IPS-20b (cell line): ENCODE data around the gene SLC9A8.
"Not testable (repeated sequence)": the region's sequence is repeated elsewhere in the genome, so short reads cannot be mapped to it uniquely, and the experiment has no call there.

Experiments used
- H3K27ac ChIP-seq: one replicate; pipeline ENCODE4 v1.5.1; 2013; ENCODE audit warnings: low read length
- H3K27me3 ChIP-seq: 2 replicates; pipeline ENCODE4 v1.6.1; 2013; ENCODE audit warnings: mild to moderate bottlenecking, low read length, inconsistent platforms; ENCODE audit not compliant: insufficient read depth
- H3K36me3 ChIP-seq: 2 replicates; pipeline ENCODE4 v1.6.1; 2013; ENCODE audit warnings: low read depth, mild to moderate bottlenecking, inconsistent platforms, low read length, moderate library complexity; ENCODE audit not compliant: insufficient read depth
- H3K4me1 ChIP-seq: 2 replicates; pipeline ENCODE4 v1.6.1; 2013; ENCODE audit warnings: mild to moderate bottlenecking, control low read depth, inconsistent platforms, low read length, moderate library complexity; ENCODE audit not compliant: insufficient read depth
- H3K4me3 ChIP-seq: 2 replicates; pipeline ENCODE4 v1.5.1; 2013; ENCODE audit warnings: mild to moderate bottlenecking, low read length, inconsistent platforms
- H3K9ac ChIP-seq: 2 replicates; pipeline ENCODE4 v1.6.1; 2013; ENCODE audit warnings: low read depth, mild to moderate bottlenecking, inconsistent platforms, low read length, moderate library complexity
- H3K9me3 ChIP-seq: 2 replicates; pipeline ENCODE4 v1.6.1; 2013; ENCODE audit warnings: mild to moderate bottlenecking, low read depth, low read length, inconsistent platforms; ENCODE audit not compliant: insufficient read depth

The SLC9A8 gene

DNA sequence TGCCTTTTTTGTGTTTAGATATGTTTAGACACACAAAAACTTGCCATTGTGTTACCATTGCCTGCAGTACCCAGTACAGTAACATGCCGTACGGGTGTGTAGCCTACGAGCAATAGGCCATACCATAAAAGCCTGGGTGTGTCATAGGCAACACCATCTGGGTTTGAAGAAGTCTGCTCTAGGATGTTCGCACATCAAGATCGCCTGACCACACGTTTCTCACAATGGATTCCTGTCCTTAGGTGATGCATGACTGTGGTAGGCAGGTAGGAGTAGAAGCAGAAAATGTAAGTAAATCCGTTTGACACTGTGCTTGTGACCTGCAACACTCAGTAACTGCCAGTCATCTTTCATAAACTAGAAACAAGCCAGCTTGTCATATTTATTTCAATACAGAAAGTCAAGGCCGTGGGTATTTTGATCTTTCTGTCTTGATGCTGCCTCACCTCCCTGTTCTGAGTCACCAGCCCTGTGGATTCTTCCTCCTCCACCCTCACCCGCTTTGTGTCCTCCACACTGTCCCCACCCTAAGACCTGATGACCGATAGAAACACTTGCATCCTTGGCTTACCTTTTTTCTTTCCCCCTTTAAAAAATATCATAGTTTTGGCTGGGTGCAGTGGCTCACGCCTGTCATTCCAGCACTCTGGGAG lies 7.3 kb upstream of the SLC9A8 start:
- H3K36me3 ChIP-seq, H3K4me3 ChIP-seq, H3K27ac ChIP-seq, H3K9ac ChIP-seq, H3K4me1 ChIP-seq, H3K9me3 ChIP-seq, H3K27me3 ChIP-seq: not testable (repeated sequence)

DNA sequence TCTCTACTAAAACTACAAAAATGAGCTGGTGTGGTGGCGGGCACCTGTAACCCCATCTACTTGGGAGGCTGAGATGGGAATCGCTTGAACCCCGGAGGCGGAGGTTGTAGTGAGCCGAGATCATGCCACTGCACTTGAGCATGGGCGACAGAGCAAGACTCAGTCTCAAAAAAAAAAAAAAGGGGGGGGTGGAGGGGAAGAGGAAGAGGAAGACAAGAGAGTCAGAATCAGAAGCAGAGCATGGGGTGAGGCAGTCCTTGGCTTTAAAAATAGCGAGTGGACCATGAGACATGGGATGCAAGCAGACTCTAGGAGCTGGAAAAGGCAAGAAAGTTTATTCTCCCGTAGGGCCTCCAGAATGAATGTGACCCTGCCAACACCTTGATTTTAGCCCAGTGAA lies 3.9 kb upstream of the SLC9A8 start:
- Histone ChIP-seq H3K4me3 (no peak overlapping the region), H3K27ac (no peak overlapping the region), H3K9me3 (no peaks in the 10 kb centered on the region), H3K27me3 (no peaks in the 10 kb centered on the region), H3K36me3 (no peaks in the 10 kb centered on the region), H3K4me1 (no peaks in the 10 kb centered on the region), H3K9ac (no peak overlapping the region)

DNA sequence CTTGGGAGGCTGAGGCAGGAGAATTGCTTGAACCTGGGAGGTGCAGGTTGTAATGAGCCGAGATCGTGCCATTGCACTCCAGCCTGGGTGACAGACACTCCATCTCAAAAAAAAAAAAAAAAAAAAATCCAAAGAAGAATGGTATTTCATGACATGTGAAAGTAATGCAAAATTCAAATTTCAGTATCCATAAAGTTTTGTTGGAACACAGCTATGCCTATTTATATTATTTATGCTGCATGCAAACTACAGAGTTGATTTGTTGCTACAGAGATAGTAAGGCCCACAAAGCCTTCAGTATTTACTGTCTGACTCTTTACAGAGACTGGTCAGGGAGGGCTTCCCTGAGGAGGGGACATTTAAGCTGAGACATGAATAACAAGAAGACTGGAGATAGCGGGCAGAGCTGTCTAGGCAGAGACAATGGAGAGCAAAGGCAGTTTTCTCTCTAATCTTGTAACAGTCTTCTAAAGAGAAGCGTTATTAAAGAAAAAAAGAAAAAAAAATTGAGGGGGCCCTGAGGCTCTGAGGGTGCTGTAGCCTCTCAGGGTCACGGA lies 2.7 kb upstream of the SLC9A8 start:
- H3K9me3 ChIP-seq: no peaks in the 10 kb centered on the region
- H3K9ac ChIP-seq: no peak overlapping the region
- no peaks in the 10 kb centered on the region for H3K27me3 ChIP-seq
- H3K27ac ChIP-seq: no peak overlapping the region
- no peaks in the 10 kb centered on the region for H3K4me1 ChIP-seq
- no peak overlapping the region for H3K4me3 ChIP-seq
- peaks cover 2% of the 10 kb centered on the region; the same call in 1 of the 2 replicates for H3K36me3 ChIP-seq

DNA sequence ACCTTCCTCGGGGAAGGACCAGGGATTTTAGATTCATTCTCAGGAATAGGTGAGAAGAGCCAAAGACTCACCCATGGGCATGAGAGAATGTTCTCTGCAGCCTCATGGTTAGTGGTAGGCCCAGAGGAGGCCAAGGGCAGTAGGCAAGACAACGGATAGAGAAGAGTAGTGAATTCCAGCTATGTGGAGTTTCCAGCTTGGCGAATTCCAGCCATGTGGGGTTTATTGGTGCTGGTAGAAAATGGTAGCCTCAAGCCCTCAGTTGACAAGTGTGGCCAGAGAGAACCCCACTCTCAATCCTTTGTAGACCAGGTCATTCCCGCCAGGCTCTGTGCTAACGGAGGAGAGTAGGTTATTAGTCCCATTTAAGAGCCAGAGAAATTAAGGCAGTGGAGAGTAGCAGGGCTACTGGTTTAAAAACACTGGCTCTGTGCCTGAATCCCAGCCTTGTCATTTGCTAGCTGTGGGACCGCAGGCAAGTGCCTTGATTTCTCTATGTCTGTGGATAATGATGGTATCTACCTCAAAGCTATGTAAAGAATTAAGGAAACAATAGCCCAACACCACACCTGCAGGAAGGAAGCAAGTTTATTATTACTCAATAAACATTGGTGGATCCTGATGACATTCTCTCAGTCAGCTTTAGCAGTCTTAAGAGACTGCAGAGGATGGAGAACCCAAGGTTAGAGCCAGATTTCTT lies 2.0 kb upstream of the SLC9A8 start:
- no peaks in the 10 kb centered on the region for H3K9me3 ChIP-seq
- peaks cover 6% of the 10 kb centered on the region; the same call in 1 of the 2 replicates for H3K36me3 ChIP-seq
- H3K27me3 ChIP-seq: no peaks in the 10 kb centered on the region
- H3K4me1 ChIP-seq: no peaks in the 10 kb centered on the region
- H3K9ac ChIP-seq: no peak overlapping the region
- no peak overlapping the region for H3K27ac ChIP-seq
- no peak overlapping the region for H3K4me3 ChIP-seq

DNA sequence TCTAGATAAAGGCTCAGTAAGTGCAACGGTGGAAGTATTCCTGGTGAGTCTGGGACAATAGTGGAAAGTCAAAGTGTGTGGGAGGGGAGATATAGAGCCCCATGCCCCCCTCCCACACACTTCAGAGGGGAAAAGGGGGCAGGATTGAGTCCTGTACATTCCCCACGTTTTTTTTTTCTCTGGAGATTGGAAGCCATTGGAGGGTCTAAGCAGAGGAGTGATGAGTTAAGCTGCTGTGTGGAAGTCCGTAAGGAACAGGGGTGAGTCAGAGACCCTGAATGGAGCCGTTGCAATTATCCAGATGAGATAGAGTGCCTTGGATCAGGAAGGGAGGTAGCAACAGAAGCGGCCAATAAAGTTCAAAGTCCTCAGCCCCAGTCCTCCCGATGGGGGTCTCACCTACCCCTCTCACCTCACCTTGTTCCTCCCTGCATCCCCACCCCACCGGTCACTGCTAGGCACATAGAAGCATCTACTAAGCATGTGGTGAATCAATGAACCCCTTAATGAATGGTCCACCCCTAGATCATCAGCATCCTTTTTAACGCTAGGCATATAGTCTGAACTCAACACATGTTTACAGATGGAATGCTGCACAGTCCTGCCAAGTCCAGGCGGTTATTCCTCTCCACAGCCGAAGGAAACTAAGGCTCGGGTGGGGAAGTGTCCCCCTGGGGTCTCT lies 662 bp upstream of the SLC9A8 start:
- Histone ChIP-seq H3K4me3 (peak overlapping the region; percentile 92), H3K4me1 (no peaks in the 10 kb centered on the region), H3K36me3 (peaks cover 10% of the 10 kb centered on the region; the same call in 1 of the 2 replicates), H3K27me3 (no peaks in the 10 kb centered on the region), H3K9ac (peak overlapping the region; percentile 95), H3K9me3 (no peaks in the 10 kb centered on the region), H3K27ac (peak overlapping the region; percentile 62)

DNA sequence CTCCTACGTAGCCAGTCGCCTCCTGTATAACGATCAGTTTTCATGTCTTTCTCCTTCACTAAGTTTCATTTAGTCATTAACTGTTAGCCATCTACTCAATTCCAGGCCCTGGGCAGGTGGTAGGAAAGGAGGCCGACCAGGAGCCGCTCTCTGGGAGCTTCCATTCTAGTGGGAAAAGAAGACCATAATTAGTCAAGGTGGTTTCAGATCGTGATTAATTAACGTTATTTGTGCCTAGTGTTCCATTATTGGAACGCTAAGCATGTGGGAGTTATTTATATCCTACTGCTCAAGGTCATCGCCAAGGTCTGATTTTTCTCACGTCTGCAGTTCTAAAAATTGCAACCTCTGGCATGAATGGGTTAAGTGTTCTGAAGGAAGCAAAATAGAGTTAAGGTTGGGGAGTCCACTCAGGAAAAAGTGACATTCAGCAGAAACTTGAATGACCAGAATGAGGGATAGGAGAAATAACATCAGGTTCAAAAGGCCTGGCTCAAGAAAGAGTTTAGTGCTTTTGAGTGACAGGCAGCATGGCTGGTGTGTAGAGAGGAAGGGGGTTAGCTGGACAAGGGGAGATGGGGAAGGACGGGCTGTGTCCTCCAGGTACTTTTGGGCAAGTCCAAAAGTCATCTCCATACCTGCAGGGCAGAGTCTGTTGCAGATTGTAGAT lies 812 bp downstream of the SLC9A8 start:
- Histone ChIP-seq H3K27ac (peak overlapping the region; percentile 34), H3K9ac (peak overlapping the region; percentile 95), H3K4me3 (peak overlapping the region; percentile 92), H3K27me3 (no peaks in the 10 kb centered on the region), H3K9me3 (no peaks in the 10 kb centered on the region), H3K4me1 (no peaks in the 10 kb centered on the region), H3K36me3 (peaks cover 10% of the 10 kb centered on the region; the same call in 1 of the 2 replicates)

DNA sequence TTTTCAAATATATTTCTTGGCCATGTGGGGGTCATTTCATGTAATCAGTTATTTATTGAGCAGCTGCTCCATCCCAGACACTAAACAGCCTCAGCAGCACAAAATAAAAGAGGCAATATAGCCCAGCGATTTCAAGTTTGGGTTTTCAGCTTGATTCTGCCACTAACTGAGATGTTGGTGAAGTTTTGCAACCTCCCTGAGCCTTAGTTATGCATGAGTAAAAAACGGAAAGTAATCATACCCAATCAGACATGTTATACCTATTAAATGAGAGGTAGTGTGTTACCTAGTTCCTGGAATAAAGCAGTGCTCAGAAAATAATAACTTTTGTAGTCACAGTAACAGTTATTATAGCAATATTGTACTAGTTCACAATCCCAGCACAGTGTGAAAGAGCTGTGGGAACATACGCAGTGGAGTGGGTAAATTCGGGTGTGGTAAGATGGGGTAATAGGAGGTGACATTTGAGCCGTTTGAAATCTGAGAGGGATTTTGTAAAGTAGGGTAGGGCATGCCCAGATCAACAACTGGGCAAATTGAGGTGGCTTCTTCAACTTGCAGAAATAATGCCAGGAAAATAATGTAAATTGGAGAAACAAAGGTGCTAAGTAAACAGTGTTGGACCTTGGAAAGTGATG lies 1.5 kb downstream of the SLC9A8 start:
- no peak overlapping the region for H3K9ac ChIP-seq
- no peaks in the 10 kb centered on the region for H3K9me3 ChIP-seq
- H3K27ac ChIP-seq: no peak overlapping the region

DNA sequence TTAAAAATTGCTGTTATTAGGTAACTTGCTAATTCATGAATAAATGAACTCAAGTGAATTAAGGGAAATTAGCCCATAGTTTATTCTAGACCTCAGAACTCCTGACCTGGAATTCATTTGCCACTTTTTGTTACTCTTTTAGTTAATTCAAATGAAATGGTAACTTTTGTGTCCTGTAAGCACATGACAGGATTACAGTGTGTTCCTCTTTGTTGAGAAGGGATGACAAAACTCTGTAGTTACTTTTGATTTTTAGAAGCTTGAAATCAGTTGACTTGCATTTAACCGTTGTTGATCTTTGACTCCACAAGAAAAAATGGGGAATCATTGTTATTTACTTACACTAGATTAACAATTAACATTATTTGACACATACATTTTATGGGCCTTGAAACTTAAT lies 6.2 kb downstream of the SLC9A8 start:
- H3K9ac ChIP-seq: no peak overlapping the region
- H3K4me3 ChIP-seq: no peak overlapping the region
- no peaks in the 10 kb centered on the region for H3K4me1 ChIP-seq
- H3K27ac ChIP-seq: no peak overlapping the region
- H3K27me3 ChIP-seq: no peaks in the 10 kb centered on the region
- no peaks in the 10 kb centered on the region for H3K9me3 ChIP-seq
- H3K36me3 ChIP-seq: peaks cover 43% of the 10 kb centered on the region

More for the DNA sequence above, 1.5 kb downstream of the SLC9A8 start:
- Histone ChIP-seq H3K27me3 (no peaks in the 10 kb centered on the region), H3K4me1 (no peaks in the 10 kb centered on the region), H3K36me3 (peaks cover 17% of the 10 kb centered on the region), H3K4me3 (0 out of 2 replicates have a peak overlapping the region, but pooled peaks have one; percentile 92)

DNA sequence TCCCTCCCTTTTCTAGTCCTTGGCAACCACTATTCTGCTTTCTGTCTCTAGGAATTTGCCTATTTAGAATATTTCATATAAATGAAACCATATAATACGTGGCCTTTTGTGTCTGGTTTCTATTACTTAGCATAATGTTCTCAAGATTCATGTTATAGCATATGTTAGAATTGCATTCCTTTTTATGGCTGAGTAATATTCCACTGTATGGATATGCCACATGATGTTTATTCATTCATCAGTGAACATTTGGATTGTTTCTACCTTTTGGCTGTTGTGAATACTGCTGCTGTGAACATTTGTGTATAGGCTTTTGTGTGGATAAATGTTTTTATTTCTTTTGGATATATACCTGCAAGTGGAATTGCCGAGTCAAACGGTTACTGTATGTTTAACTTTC lies 7.1 kb downstream of the SLC9A8 start:
- Histone ChIP-seq H3K4me1 (no peaks in the 10 kb centered on the region), H3K27me3 (no peaks in the 10 kb centered on the region), H3K36me3 (peaks cover 52% of the 10 kb centered on the region), H3K27ac (no peak overlapping the region), H3K4me3 (no peak overlapping the region), H3K9me3 (no peaks in the 10 kb centered on the region), H3K9ac (no peak overlapping the region)

DNA sequence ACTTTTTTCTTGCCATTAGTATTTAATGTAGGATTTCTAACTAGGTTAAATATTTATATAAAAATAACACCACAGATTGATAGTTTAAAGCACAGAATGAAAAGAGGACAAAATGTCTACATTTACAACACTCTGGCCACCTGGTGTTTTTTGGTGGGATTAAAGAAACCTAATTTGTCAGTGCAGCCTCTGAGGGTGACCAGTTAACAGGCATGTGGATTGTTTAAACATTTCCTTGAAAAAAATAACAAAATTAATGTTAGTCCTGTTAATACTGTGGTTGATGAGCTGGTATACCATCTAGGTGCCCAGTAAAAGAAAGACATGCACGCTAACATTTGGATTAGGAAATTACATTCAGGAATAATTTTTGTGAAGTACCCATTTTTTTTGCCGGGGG lies 8.8 kb downstream of the SLC9A8 start:
- no peak overlapping the region for H3K27ac ChIP-seq
- H3K4me3 ChIP-seq: no peak overlapping the region
- H3K9me3 ChIP-seq: no peaks in the 10 kb centered on the region
- H3K36me3 ChIP-seq: peaks cover 48% of the 10 kb centered on the region
- H3K4me1 ChIP-seq: no peaks in the 10 kb centered on the region
- no peaks in the 10 kb centered on the region for H3K27me3 ChIP-seq
- H3K9ac ChIP-seq: no peak overlapping the region

DNA sequence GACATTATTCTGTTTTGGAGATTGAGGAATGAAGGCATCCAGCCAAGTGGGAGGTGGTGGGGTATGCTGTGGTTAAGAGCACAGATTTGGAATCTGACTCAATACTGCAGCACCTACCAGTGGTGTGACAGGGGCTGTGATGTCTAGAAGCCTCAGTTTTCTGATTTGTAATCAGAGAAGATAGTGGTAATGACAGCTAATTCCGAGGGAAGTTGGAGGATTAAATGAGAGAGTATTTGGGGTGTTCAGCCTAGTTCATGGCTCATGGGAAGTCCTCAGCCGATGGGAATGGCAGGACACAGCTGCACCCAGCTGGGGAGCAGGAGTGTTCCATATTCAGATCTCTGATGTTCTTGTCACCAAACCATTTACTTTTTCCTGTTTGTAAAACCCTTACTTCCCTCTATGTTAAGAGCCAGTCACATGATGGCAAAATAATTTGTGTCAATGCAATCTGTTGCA lies 9.3 kb downstream of the SLC9A8 start:
- Histone ChIP-seq H3K27ac (no peak overlapping the region), H3K4me1 (no peaks in the 10 kb centered on the region), H3K27me3 (no peaks in the 10 kb centered on the region), H3K36me3 (peaks cover 46% of the 10 kb centered on the region), H3K9me3 (no peaks in the 10 kb centered on the region), H3K4me3 (no peak overlapping the region), H3K9ac (no peak overlapping the region)
